Glutamatergic neuron (in vitro differentiated cells): ENCODE results near the gene SLC24A3. TPM values are rescaled to one million over a fixed set of nuclear protein-coding genes. Genes with fewer than 3 reads are reported as not detected.

ENCODE experiments used
- DNase-seq: peaks from one replicate; pipeline ENCODE4 v3.0.0; 2022
- H3K27ac Mint-ChIP-seq: one replicate; pipeline ENCODE4 v1.8.0; 2020; ENCODE audit warnings: mild to moderate bottlenecking, mixed read lengths, inconsistent platforms; ENCODE audit not compliant: unreplicated experiment
- H3K27me3 Mint-ChIP-seq: one replicate; pipeline ENCODE4 v1.8.0; 2020; ENCODE audit warnings: mild to moderate bottlenecking, moderate library complexity, mixed read lengths, inconsistent platforms; ENCODE audit not compliant: unreplicated experiment
- H3K36me3 Mint-ChIP-seq: one replicate; pipeline ENCODE4 v1.8.0; 2020; ENCODE audit warnings: mild to moderate bottlenecking, mixed read lengths, inconsistent platforms; ENCODE audit not compliant: unreplicated experiment
- H3K4me1 Mint-ChIP-seq: one replicate; pipeline ENCODE4 v1.8.0; 2020; ENCODE audit warnings: mild to moderate bottlenecking, low read depth, mixed read lengths, inconsistent platforms; ENCODE audit not compliant: unreplicated experiment
- H3K4me3 Mint-ChIP-seq: one replicate; pipeline ENCODE4 v1.8.0; 2020; ENCODE audit warnings: mild to moderate bottlenecking, mixed read lengths, inconsistent platforms; ENCODE audit not compliant: unreplicated experiment
- H3K9me3 Mint-ChIP-seq: one replicate; pipeline ENCODE4 v1.8.0; 2020; ENCODE audit warnings: mild to moderate bottlenecking, moderate library complexity, mixed read lengths, inconsistent platforms; ENCODE audit not compliant: unreplicated experiment
- CTCF ChIP-seq: fragments of 200-600 bp; sonication (generic); IDR thresholded peaks from one replicate; pipeline ENCODE4 v1.5.0; 2021; ENCODE audit not compliant: partially characterized antibody, unreplicated experiment
- total RNA-seq: library from RNA; stranded (reverse); fragmentation: NEBNext Ultra II Directional; extraction: Animal tissue kit (Norgen Biotek cat#: 25700); gene quantifications from one replicate; pipeline ENCODE4 v1.2.1, GENCODE V29; 2021; ENCODE audit not compliant: unreplicated experiment

Gene SLC24A3
- total RNA-seq, 1 donor from 2014 or later = 9.7 TPM

- Mint-ChIP-seq H3K4me3 (no peak overlapping the region), H3K27me3 (no peaks in the 10 kb centered on the region), H3K4me1 (peaks cover 10% of the 10 kb centered on the region), H3K27ac (no peak overlapping the region), H3K9me3 (no peaks in the 10 kb centered on the region), H3K36me3 (no peaks in the 10 kb centered on the region)
- DNase-seq = no peak
- no peak for TF ChIP-seq CTCF
Measured at GRCh38 chr20:19495905-19496703, 283.7 kb downstream of the SLC24A3 start.

- no peaks in the 10 kb centered on the region for H3K9me3 Mint-ChIP-seq
Measured at GRCh38 chr20:19497064-19497463, 284.6 kb downstream of the SLC24A3 start.

GRCh38 chr20:19498756-19499155 lies 286.3 kb downstream of the SLC24A3 start:
- Mint-ChIP-seq H3K4me3 (no peak overlapping the region), H3K9me3 (no peaks in the 10 kb centered on the region), H3K4me1 (peaks cover 8% of the 10 kb centered on the region), H3K36me3 (no peaks in the 10 kb centered on the region), H3K27me3 (no peaks in the 10 kb centered on the region), H3K27ac (no peak overlapping the region)
- no peak for DNase-seq
- TF ChIP-seq CTCF = no peak

More at GRCh38 chr20:19497064-19497463, 284.6 kb downstream of the SLC24A3 start:
- Mint-ChIP-seq H3K4me1 (peaks cover 15% of the 10 kb centered on the region), H3K36me3 (no peaks in the 10 kb centered on the region), H3K4me3 (no peak overlapping the region), H3K27ac (no peak overlapping the region), H3K27me3 (no peaks in the 10 kb centered on the region)
- TF ChIP-seq CTCF = no peak
- DNase-seq = no peak

- Mint-ChIP-seq H3K27me3 (no peaks in the 10 kb centered on the region), H3K36me3 (no peaks in the 10 kb centered on the region), H3K27ac (no peak overlapping the region), H3K4me1 (peaks cover 16% of the 10 kb centered on the region), H3K4me3 (no peak overlapping the region), H3K9me3 (no peaks in the 10 kb centered on the region)
- DNase-seq = no peak
- TF ChIP-seq CTCF = no peak
Measured at GRCh38 chr20:19501476-19502115, 289.2 kb downstream of the SLC24A3 start.

- Mint-ChIP-seq H3K4me1 (peaks cover 19% of the 10 kb centered on the region), H3K27ac (no peak overlapping the region), H3K27me3 (no peaks in the 10 kb centered on the region), H3K4me3 (no peak overlapping the region), H3K9me3 (no peaks in the 10 kb centered on the region), H3K36me3 (no peaks in the 10 kb centered on the region)
- DNase-seq = no peak
- no peak for TF ChIP-seq CTCF
Measured at GRCh38 chr20:19502169-19502568, 289.7 kb downstream of the SLC24A3 start.
